K562 (cell line): Measurements from ENCODE around the gene CTNNA3. TPM values are rescaled to one million over a fixed set of nuclear protein-coding genes. Genes with fewer than 3 reads are reported as not detected.

ENCODE experiments used
- ATAC-seq: fragments of 200-7000 bp; cut with Tn5 transposase; 3 replicates; pipeline ENCODE4 v1.9.1; 2020; ENCODE audit warnings: moderate library complexity
- BruUV-seq: library from RNA; stranded (reverse); fragments of 400-500 nt; replicated peaks from 2 replicates; lab custom pipeline; 2021; lab: Mats Ljungman, UMichigan
- CTCF ChIA-PET: fragments of 300-600 bp; formaldehyde crosslinking; extraction: SDS; loops from one replicate; lab custom pipeline; 2021; ENCODE audit warnings: low intra/inter-chr PET ratio; lab: Yijun Ruan, JAX
- POLR2A ChIA-PET: fragments of 300-600, 350-650 bp; sonication (Branson Sonifier 250); formaldehyde crosslinking; extraction: SDS; loops from one replicate; lab custom pipeline; 2021; ENCODE audit warnings: antibody characterized with exemption, inconsistent platforms; lab: Yijun Ruan, JAX
- DNase-seq, 4 experiments: peaks; one replicate each; pipeline versions ENCODE4 v3.0.0 to v3.0.0-alpha.2; 2011 to 2018; ENCODE audit warnings: low spot score in 3 of 4, mixed read lengths in 3 of 4; ENCODE audit errors: extremely low read depth in 1 of 4
- FAIRE-seq: peaks from 2 replicates; lab custom pipeline; 2011; peaks lifted over from hg19 to GRCh38; lab: Jason Lieb, UNC
- H2AFZ ChIP-seq: 2 replicates; pipeline ENCODE4 v1.6.0; 2011; ENCODE audit warnings: low read depth, low read length, control low read depth, inconsistent platforms
- H3K27ac ChIP-seq: fragments of 200-600 bp; 3 replicates; pipeline ENCODE4 v1.8.0; 2011; ENCODE audit warnings: low read depth, mild to moderate bottlenecking, control low read depth, inconsistent platforms, low read length, moderate library complexity, mixed read lengths; ENCODE audit errors: extremely low read depth
- H3K27me3 ChIP-seq, 2 experiments: fragments of 300-600 bp in 1 of 2; 2 replicates in 1 of 2; 3 replicates in 1 of 2; pipeline versions ENCODE4 v1.6.0 to v1.8.0; 2011; ENCODE audit warnings: inconsistent platforms in 2 of 2, low read length in 2 of 2, mild to moderate bottlenecking in 1 of 2, mixed read lengths in 1 of 2, moderate library complexity in 1 of 2; ENCODE audit not compliant: control insufficient read depth in 2 of 2, insufficient read depth in 2 of 2
- H3K36me3 ChIP-seq: fragments of 300-600 bp; 3 replicates; pipeline ENCODE4 v1.8.0; 2011; ENCODE audit warnings: mild to moderate bottlenecking, low read length, inconsistent platforms; ENCODE audit not compliant: control insufficient read depth, insufficient read depth
- H3K4me1 ChIP-seq, 2 experiments: fragments of 200-600 bp in 1 of 2; replicated peaks in 1 of 2; 2 replicates in 1 of 2; 3 replicates in 1 of 2; pipeline versions ENCODE4 v1.5.1 to v1.8.0; 2011; ENCODE audit warnings: inconsistent platforms in 2 of 2, low read length in 2 of 2, mild to moderate bottlenecking in 1 of 2, mixed read lengths in 1 of 2, moderate library complexity in 1 of 2; ENCODE audit not compliant: control insufficient read depth in 2 of 2, insufficient read depth in 2 of 2
- H3K4me2 ChIP-seq: 2 replicates; pipeline ENCODE4 v1.6.1; 2011; ENCODE audit warnings: low read length, control low read depth, inconsistent platforms, mixed read lengths; ENCODE audit not compliant: insufficient read depth
- H3K4me3 ChIP-seq: fragments of 200-600 bp; sonication (generic), shearing (Covaris generic); 2 replicates; pipeline ENCODE4 v1.5.1; 2016; ENCODE audit warnings: control low read depth, inconsistent platforms
- H3K79me2 ChIP-seq: fragments of 200-600 bp; 3 replicates; pipeline ENCODE4 v1.8.0; 2011; ENCODE audit warnings: low read length, inconsistent platforms; ENCODE audit not compliant: control insufficient read depth, insufficient read depth
- H3K9ac ChIP-seq, 2 experiments: 2 replicates each; pipeline versions ENCODE4 v1.6.0 to v1.6.1; 2011; ENCODE audit warnings: low read depth in 2 of 2, low read length in 2 of 2, control low read depth in 1 of 2, inconsistent platforms in 1 of 2, mild to moderate bottlenecking in 1 of 2, mixed read lengths in 1 of 2; ENCODE audit not compliant: insufficient read depth in 1 of 2
- H3K9me1 ChIP-seq: one replicate; pipeline ENCODE4 v1.6.0; 2011; ENCODE audit warnings: inconsistent platforms, mild to moderate bottlenecking, low read length, moderate library complexity; ENCODE audit not compliant: control insufficient read depth, insufficient read depth
- H3K9me3 ChIP-seq: replicated peaks from 2 replicates; pipeline ENCODE4 v1.5.1; 2011; ENCODE audit warnings: low read depth, low read length, inconsistent platforms; ENCODE audit not compliant: control insufficient read depth, insufficient read depth
- H4K20me1 ChIP-seq: replicated peaks from 2 replicates; pipeline ENCODE4 v1.6.1; 2011; ENCODE audit warnings: low read length, inconsistent platforms, mixed read lengths; ENCODE audit not compliant: control insufficient read depth, insufficient read depth
- CBX1 ChIP-seq: sonication (generic); IDR thresholded peaks from 2 replicates; pipeline ENCODE4 v1.6.1; 2016; ENCODE audit warnings: antibody characterized with exemption, low read depth, mild to moderate bottlenecking
- HMGN3 ChIP-seq: IDR thresholded peaks from 2 replicates; pipeline ENCODE4 v1.6.1; 2011; ENCODE audit warnings: borderline replicate concordance, low read depth, mild to moderate bottlenecking, mixed read lengths, low read length; ENCODE audit not compliant: insufficient read length; ENCODE audit errors: extremely low read depth
- PYGO2 ChIP-seq: fragments of 450-650 bp; IDR thresholded peaks from 2 replicates; pipeline ENCODE4 v1.6.1; 2016; ENCODE audit warnings: mild to moderate bottlenecking, missing genetic modification characterization, moderate library complexity, missing compliant biosample characterization
- RBM17 ChIP-seq: fragments of 200-400 bp; formaldehyde crosslinking; IDR thresholded peaks from 2 replicates; pipeline ENCODE4 v1.6.1; 2017; ENCODE audit warnings: low read depth, mild to moderate bottlenecking, low read length, borderline replicate concordance
- RERE ChIP-seq: sonication (generic); formaldehyde crosslinking; IDR thresholded peaks from 2 replicates; pipeline ENCODE4 v1.8.0; 2023; ENCODE audit warnings: missing genetic modification reagents, mild to moderate bottlenecking, borderline replicate concordance
- U2AF2 ChIP-seq: fragments of 200-400 bp; formaldehyde crosslinking; optimal IDR thresholded peaks from 2 replicates; pipeline ENCODE3; 2017; ENCODE audit warnings: low read depth, mild to moderate bottlenecking, low read length
- ZFP91 ChIP-seq: sonication (generic); formaldehyde crosslinking; IDR thresholded peaks from 2 replicates; pipeline ENCODE4 v1.8.0; 2022; ENCODE audit warnings: mild to moderate bottlenecking, missing genetic modification reagents
- ZFPM2 ChIP-seq: fragments of 250-450 bp; sonication (Bioruptor Pico); IDR thresholded peaks from 2 replicates; pipeline ENCODE4 v1.5.1; 2022; ENCODE audit warnings: mild to moderate bottlenecking
- ZKSCAN8 ChIP-seq: fragments of 200-800 bp; sonication (Bioruptor generic); IDR thresholded peaks from 2 replicates; pipeline ENCODE4 v1.6.1; 2016; ENCODE audit warnings: missing genetic modification characterization, missing compliant biosample characterization
- WGBS: fragments of 100-300 bp; shearing (Covaris generic); methylation state at CpG from one replicate; pipeline ENCODE4 v1.1.6; 2016; ENCODE audit warnings: low coverage, mixed read lengths; ENCODE audit not compliant: insufficient coverage; ENCODE audit errors: missing lambda C conversion rate; 5-methylcytosine and 5-hydroxymethylcytosine counted together
- in situ Hi-C: fragments of 300-500 bp; cut with MboI; formaldehyde crosslinking; loops from 4 replicates; pipeline ENCODE4 v1.15.0; 2018; ENCODE audit warnings: inconsistent platforms, mixed read lengths
- intact Hi-C: fragments of 100-400 bp; cut with micrococcal nuclease; formaldehyde crosslinking; loops from 2 replicates; pipeline ENCODE4 v1.14.2; 2022
- polyA plus RNA-seq, 8 experiments: library from polyadenylated mRNA; depleted of rRNA in 4 of 8; stranded (reverse) in 5 of 8; unstranded in 3 of 8; fragments of >200 nt; fragmentation: Nextera tagmentation in 2 of 8; fragmentation: Illumina TruSeq in 1 of 8; extraction: Ambion mirVana in 2 of 8; extraction: Trizol in 1 of 8; gene quantifications; 2 replicates each; pipeline versions ENCODE4 v1.2.1 to v1.2.3, GENCODE V29; 2011 to 2014; ENCODE audit warnings: inconsistent platforms in 1 of 8, missing spikeins in 1 of 8
- total RNA-seq, 7 experiments: library from RNA; depleted of rRNA in 6 of 7; stranded (reverse); fragments of >200 nt in 6 of 7; fragmentation: Illumina TruSeq in 2 of 7; extraction: Trizol in 2 of 7; gene quantifications; 2 replicates each; pipeline versions ENCODE4 v1.2.1 to v1.2.3, GENCODE V29; 2011 to 2021; ENCODE audit warnings: low replicate concordance in 1 of 7

CTNNA3 gene
- total and polyA plus RNA-seq, 9 of the 15 experiments (the other 6 are each of a cell fraction or from before 2014, with no cell fraction given) = 0.04 TPM; not detected in 8

DNA sequence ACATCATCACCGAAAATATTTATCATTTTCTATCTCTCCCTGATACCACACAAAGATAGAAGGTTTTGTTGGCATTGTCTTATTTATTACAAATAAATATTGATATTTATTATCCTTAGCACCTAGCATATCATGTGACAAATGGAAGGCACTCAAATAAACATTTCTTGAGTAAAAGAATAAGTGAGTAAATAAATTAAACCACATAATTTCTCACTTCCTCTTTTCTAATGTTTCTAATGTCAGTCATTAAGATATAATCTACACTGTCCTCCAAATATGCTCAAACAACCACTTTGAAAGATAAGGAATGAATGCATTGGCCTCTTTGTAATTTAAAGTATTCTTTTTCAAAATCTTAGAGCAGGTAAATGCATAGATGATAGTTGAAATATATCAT lies 1797.9 kb downstream of the CTNNA3 start:
- Histone ChIP-seq H3K36me3 (no peaks in the 10 kb centered on the region), H3K79me2 (no peaks in the 10 kb centered on the region), H4K20me1 (no peaks in the 10 kb centered on the region), H3K9me1 (no peaks in the 10 kb centered on the region), H3K27me3 (no peaks in the 10 kb centered on the region), H3K9me3 (no peaks in the 10 kb centered on the region; the same call in 1 of the 2 replicates), H2AFZ (no peak overlapping the region), H3K9ac (no peak overlapping the region), H3K27ac (no peak overlapping the region), H3K4me3 (no peak overlapping the region), H3K4me1 (no peaks in the 10 kb centered on the region), H3K4me2 (no peak overlapping the region)
- TF ChIP-seq ZKSCAN8 (CRISPR knock-in tag) = no peak
- POLR2A ChIA-PET = no interaction called here
- CTCF ChIA-PET = no interaction called here
- 0% methylated on average over 1 of the region's 1 CpG for WGBS
- DNase-seq = no peak
- no peak for ATAC-seq
- in situ Hi-C loops (no loop called here), intact Hi-C loops (no loop called here)
- no peak for FAIRE-seq
- BruUV-seq = no TSS peak

- CTCF ChIA-PET = no interaction called here
- H3K79me2 ChIP-seq = no peaks in the 10 kb centered on the region
- no peak overlapping the region for H2AFZ ChIP-seq
- no peaks in the 10 kb centered on the region for H3K36me3 ChIP-seq
- WGBS = 2% methylated on average over 7 of the region's 7 CpGs
- H4K20me1 ChIP-seq = no peaks in the 10 kb centered on the region
- DNase-seq (no peak), FAIRE-seq (no peak), ATAC-seq (no peak)
- no peaks in the 10 kb centered on the region for H3K27me3 ChIP-seq
- in situ Hi-C loops (no loop called here), intact Hi-C loops (no loop called here)
- H3K4me2 ChIP-seq = no peak overlapping the region
- H3K4me3 ChIP-seq = no peak overlapping the region
- no TSS peak for BruUV-seq
- POLR2A ChIA-PET = no interaction called here
- H3K9ac ChIP-seq = no peak overlapping the region
- H3K9me1 ChIP-seq = no peaks in the 10 kb centered on the region
- no peak overlapping the region for H3K27ac ChIP-seq
- H3K4me1 ChIP-seq = no peaks in the 10 kb centered on the region
- no peaks in the 10 kb centered on the region for H3K9me3 ChIP-seq
- TF ChIP-seq U2AF2 = no peak
- no peak for TF ChIP-seq HMGN3
- TF ChIP-seq ZFPM2 = no peak
- TF ChIP-seq ZFP91 (CRISPR knock-in tag) = no peak
- no peak for TF ChIP-seq PYGO2 (tag)
- TF ChIP-seq RBM17 = no peak
- TF ChIP-seq CBX1 = no peak
- TF ChIP-seq RERE (CRISPR knock-in tag) = no peak
Observed at GRCh38 chr10:65894961-65895360, 1801.0 kb downstream of the CTNNA3 start.
